Skin epidermis (tissue), 12 donors: ENCODE results near the gene PRMT5.

ENCODE experiments used
- H3K27ac ChIP-seq, 21 experiments: fragments of 200-600 bp; sonication (generic) in 11 of 21; one replicate each; pipeline ENCODE4 v1.5.0; 2020; ENCODE audit warnings: mild to moderate bottlenecking in 3 of 21, inconsistent platforms in 2 of 21, moderate library complexity in 2 of 21
- H3K4me3 ChIP-seq, 7 experiments: fragments of 200-600 bp; sonication (generic) in 2 of 7; one replicate each; pipeline ENCODE4 v1.5.0; 2020; ENCODE audit warnings: inconsistent platforms in 2 of 7, mild to moderate bottlenecking in 2 of 7, moderate library complexity in 1 of 7

Gene PRMT5

DNA sequence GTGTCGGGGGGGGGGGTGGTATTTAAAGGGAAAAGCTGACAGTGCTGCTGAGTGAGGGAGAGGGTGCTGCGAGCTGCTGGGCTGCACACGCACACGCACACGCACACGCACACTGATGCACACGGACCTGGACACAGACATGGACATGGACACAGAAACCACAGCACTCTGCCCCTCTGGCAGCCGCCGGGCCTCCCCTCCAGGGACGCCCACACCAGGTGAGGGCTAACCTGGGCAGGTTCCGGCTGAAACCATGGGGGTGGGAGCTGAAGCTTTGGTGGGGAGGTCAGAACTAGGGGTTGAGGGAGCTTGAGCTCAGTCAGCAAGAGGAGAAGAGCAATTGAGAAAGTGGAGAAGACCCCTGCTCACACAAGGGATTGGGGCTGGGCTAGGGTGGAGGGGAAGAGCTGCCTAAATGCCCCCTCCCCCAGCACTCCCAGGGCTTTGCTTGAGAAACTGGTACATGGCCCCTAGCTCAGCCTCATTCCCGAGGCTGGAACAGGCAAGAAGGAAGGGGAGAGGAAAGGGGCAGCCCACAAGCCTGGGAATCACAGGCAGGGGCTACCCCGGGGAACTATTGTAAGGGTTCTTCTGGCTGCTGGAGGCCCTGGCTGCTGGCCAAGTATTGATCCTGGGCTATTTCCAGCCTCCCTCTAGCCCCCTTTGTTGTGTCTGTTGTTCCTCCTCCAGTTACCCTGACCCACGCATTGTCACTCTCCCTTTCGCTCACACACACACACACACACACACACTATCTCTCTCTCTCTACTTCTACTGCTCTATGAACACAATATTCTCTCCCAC is 45.8 kb downstream of the PRMT5 start, which contains the start of gene REM2:
Gene REM2 (plus strand): TSS at position 50 of the 804 bp plus-strand sequence. CDS start 66 bp downstream, at position 116.
- peak within 1 kb of the TSS in 1 of 21 experiments; percentile 14 for H3K27ac ChIP-seq
- H3K4me3 ChIP-seq: no peak within 1 kb of the TSS

DNA sequence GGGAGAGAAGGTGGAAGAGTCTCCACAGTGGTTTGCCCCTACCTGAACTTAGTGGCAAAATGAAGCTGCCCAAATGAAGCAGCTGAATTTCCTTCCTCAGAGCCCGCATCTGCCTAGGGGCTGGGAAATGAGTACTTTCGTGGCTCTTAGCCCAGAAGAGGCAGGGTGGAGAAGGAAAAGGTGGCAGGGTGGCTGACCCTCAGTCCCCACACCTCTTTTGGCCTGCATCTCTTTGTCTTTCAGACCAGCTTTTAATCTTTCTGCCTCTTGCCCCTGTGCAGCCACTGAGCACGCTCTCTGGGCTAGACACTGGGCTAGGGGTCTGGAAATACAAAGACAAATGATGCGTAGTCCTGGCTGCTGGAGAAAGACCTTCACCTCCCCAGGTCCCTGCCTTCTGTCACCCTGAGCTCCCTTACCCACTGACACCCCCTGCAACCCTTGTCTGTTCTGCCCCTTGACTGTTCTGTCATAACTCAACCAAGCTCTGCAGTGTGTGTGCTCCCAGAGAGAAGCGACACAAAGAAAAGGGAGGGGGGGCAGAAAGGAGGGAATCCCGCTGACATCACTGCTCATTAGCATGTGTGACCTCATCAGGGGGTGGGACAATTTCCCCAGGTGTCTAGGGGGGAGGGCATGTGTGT is 46.5 kb downstream of the PRMT5 start:
- H3K4me3 ChIP-seq: no peak overlapping the region

DNA sequence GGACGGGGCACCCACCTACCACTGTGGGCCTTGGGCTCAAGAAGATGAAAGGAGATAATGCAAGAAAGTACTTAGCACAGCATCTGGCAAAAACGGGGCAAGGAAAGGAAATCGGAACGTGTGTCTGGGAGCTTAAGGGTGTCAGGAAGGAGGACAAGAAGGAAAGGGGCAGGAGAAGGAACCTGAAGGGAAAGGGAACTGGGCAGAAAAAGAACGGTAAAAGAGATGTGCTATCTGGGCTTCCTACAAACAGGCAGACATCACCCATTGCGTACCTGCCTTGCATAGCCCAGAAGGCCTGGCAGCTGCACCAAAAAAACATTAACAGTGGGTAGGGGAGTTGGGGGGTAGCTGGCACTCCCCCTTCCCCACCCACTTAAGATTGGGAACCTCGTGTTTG is 47.1 kb downstream of the PRMT5 start:
- peak overlapping the region in 1 of 21 experiments; percentile 14 for H3K27ac ChIP-seq
- no peak overlapping the region for H3K4me3 ChIP-seq

More for the DNA sequence above, 46.5 kb downstream of the PRMT5 start:
- H3K27ac ChIP-seq: peak overlapping the region in 1 of 21 experiments; percentile 14

DNA sequence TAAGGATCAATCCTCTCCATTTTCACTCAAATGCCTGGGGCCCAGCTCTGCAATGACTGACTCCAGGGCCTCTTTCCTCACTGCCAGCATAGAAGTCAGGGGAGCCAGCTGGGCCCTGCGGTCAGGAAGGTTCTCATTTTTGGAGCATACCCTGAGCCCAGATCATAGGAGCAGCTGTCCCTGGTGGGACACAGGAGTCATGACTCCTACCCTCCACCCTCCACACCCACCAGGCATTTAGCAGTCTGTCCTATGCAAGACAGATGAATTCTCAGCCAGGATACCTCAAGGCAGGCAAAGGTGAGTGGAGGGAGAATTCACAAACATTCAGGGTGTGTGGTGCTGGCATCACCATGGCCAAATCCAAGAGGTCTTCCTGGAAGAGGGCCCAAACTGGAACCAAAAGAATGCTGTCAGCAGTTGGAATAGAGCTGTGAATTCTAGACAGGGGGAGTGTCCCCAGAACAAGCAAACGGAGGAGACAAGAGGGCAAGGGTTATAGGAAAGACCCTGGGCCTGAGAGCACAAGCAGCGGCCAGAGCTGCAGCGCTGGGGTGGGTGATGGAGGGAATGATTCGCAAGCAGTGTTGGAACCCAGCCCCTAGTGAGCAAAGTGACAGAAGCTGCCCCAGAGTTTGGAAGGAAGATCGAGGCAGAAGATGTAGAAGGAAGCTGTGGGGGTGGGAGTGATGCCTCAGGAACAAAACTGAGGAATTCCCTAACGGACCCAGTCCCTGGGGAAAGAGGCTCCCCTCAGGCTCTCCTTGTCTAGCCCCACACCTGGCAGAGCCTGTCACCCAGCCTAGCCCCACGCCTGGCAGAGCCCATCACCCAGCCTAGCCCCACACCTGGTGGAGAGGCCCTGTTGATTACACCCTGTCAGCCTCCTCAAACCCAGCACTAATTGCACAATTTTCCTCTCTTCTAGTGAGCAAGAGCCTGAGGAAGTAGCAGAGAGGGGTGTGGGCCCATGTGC is 50.6 kb downstream of the PRMT5 start:
- Histone ChIP-seq H3K27ac (no peak overlapping the region), H3K4me3 (no peak overlapping the region)

DNA sequence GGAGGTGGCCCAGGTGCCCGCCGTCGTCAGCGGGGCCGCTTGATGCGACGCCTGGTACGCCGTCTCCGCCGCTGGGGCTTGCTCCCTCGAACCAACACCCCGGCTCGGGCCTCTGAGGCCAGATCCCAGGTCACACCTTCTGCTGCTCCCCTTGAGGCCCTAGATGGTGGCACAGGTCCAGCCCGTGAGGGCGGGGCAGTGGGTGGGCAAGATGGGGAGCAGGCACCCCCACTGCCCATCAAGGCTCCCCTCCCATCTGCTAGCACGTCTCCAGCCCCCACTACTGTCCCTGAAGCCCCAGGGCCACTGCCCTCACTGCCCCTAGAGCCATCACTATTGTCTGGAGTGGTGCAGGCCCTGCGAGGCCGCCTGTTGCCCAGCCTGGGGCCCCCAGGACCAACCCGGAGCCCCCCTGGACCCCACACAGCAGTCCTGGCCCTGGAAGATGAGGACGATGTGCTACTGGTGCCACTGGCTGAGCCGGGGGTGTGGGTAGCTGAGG is 52.1 kb downstream of the PRMT5 start:
- Histone ChIP-seq H3K4me3 (no peak overlapping the region), H3K27ac (no peak overlapping the region)

DNA sequence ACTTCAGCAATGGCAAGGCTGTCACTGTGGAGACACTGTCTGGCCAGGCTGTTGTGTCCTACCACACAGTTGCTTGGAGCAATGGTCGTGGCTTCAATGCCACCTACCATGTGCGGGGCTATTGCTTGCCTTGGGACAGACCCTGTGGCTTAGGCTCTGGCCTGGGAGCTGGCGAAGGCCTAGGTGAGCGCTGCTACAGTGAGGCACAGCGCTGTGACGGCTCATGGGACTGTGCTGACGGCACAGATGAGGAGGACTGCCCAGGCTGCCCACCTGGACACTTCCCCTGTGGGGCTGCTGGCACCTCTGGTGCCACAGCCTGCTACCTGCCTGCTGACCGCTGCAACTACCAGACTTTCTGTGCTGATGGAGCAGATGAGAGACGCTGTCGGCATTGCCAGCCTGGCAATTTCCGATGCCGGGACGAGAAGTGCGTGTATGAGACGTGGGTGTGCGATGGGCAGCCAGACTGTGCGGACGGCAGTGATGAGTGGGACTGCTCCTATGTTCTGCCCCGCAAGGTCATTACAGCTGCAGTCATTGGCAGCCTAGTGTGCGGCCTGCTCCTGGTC is 53.3 kb downstream of the PRMT5 start:
- no peak overlapping the region for H3K27ac ChIP-seq
- no peak overlapping the region for H3K4me3 ChIP-seq

DNA sequence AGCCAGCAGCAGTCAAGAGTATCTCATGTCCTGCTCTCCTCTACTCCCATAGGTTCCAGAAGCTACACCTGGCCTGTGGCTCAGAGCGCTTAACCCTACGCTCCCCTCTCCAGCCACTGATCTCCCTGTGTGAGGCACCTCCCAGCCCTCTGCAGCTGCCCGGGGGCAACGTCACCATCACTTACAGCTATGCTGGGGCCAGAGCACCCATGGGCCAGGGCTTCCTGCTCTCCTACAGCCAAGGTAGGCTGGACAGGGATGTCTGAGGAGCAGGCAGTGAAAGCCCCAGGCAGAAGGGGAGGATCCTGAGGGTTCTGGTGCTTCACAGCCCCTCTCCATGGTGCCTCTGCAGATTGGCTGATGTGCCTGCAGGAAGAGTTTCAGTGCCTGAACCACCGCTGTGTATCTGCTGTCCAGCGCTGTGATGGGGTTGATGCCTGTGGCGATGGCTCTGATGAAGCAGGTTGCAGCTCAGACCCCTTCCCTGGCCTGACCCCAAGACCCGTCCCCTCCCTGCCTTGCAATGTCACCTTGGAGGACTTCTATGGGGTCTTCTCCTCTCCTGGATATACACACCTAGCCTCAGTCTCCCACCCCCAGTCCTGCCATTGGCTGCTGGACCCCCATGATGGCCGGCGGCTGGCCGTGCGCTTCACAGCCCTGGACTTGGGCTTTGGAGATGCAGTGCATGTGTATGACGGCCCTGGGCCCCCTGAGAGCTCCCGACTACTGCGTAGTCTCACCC is 54.0 kb downstream of the PRMT5 start:
- Histone ChIP-seq H3K27ac (no peak overlapping the region), H3K4me3 (no peak overlapping the region)

DNA sequence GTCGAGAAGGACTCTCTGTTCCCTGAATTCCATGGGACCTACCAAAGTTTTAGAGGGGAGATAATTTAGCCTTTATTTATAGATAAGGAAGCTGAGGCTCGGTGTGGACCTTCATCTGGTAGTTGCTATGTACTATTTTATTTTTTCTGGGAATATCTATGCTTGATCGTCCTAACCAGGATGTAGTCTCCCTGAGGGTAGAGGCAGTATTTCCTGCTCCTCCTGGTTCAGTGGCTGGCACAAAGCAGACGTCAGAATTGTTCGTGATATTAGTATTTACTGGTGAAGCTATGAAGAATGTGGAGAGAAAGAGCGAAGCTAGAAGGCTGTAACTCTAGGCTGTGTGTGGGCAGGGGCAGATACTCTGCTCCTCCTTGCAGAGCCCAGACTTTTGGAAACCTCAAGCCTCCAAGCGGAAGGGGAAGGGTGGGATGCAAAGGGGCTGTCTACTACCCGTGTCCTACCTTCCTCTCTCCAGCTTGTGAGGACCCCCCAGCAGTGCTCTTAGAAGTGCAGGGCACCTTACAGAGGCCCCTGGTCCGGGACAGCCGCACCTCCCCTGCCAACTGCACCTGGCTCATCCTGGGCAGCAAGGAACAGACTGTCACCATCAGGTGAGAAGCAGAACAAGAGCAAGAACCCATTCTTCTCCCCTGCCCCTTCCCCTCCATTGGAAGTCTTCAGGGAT is 56.2 kb downstream of the PRMT5 start:
- Histone ChIP-seq H3K4me3 (peak overlapping the region; percentile 62 to 97 (median 88)), H3K27ac (peak overlapping the region in 20 of 21 experiments; percentile 92 to 99 (median 98))

DNA sequence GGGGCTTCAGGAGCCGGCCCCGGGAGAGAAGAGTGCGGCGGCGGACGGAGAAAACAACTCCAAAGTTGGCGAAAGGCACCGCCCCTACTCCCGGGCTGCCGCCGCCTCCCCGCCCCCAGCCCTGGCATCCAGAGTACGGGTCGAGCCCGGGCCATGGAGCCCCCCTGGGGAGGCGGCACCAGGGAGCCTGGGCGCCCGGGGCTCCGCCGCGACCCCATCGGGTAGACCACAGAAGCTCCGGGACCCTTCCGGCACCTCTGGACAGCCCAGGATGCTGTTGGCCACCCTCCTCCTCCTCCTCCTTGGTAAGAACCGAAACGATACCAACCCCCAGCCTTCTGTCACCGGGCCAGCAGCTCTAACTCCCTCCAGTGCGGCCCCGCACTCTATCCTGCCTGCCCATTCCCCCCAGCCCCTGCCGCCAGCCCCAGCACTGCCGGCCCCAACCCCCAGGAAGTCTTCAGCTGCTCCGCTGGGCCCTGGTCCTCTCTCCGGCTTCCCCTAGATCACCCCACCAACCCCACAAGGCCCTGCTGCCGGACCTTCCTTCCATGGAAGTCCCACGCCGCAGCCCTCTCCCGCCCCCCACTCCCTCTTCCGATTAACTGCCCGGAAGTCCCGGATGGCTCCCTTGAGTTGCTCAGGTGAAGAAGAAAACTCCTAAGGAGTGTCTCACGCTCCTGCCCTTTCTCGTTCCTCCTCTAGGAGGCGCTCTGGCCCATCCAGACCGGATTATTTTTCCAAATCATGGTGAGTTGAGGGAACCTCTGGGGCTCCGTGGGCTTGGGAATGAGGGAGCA is 56.9 kb downstream of the PRMT5 start:
- Histone ChIP-seq H3K27ac (peak overlapping the region; percentile 92 to 99 (median 98)), H3K4me3 (peak overlapping the region; percentile 62 to 97 (median 88))

DNA sequence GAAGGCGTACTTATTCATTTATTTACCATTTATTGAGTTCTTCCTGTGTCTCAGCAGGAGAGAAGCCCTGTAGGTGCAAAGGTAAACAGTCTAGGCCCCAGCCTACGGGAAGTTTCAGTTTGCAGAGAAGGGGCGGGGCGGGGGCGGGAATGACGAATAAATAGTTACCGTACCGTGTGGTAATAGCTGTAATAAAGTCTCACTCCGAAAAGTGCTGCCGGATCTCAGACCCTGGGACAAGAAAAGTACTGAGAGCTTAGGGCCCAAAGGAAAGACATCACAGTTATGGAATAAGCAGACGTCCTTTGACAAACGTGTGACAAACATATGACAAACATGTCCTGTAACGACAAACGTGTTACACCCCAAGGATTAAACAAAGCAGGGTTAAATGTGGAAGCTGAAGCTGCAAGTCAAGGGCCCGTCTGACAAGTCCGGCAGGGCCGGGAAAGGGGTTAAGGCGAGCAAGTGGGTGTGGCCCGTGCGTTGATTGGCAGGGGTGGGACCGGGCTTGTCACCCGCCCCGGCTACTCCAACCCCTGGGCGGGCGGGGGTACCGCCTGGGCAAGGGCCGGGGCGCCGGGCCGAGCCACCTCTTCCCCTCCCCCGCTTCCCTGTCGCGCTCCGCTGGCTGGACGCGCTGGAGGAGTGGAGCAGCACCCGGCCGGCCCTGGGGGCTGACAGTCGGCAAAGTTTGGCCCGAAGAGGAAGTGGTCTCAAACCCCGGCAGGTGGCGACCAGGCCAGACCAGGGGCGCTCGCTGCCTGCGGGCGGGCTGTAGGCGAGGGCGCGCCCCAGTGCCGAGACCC is 57.7 kb downstream of the PRMT5 start, which contains the start of gene LRP10:
Gene LRP10 (plus strand): TSS at position 517 of the 809 bp plus-strand sequence. CDS start 564 bp downstream, outside the sequence.
- peak within 1 kb of the TSS; percentile 62 to 97 (median 88) for H3K4me3 ChIP-seq
- peak within 1 kb of the TSS; percentile 92 to 99 (median 98) for H3K27ac ChIP-seq

DNA sequence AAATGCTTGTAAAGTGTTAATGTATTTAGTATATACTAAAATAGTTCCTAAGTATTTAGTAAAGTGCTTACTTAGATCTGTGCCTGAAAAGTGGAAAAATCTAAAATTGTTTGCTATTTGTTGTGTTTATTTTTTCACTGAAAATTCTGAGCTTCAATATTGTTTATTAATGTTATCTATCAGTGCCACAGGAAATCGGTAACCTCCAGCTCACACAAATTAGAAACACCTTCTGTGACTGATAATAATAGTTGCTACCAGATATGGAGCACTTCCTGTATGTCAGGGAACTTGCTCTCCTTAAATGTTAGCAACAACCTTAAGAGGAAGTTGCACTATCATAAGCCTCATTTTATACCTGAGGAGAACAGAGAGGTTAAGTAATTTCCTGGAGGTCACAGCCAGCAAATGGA is 58.4 kb downstream of the PRMT5 start:
- H3K27ac ChIP-seq: peak overlapping the region; percentile 55 to 99 (median 98)
- H3K4me3 ChIP-seq: peak overlapping the region; percentile 62 to 97 (median 88)
